SK-N-MC (cell line): Measurements from ENCODE around the gene KRTAP10-8.

ENCODE experiments used
- EZH2 ChIP-seq: fragments of 200-600 bp; sonication (generic); IDR thresholded peaks from one replicate; pipeline ENCODE4 v1.6.1; 2017; ENCODE audit warnings: antibody characterized with exemption
- FOXP2 ChIP-seq: optimal IDR thresholded peaks from 2 replicates; pipeline ENCODE3; 2011; ENCODE audit warnings: mild to moderate bottlenecking, moderate library complexity; ENCODE audit not compliant: insufficient read depth; ENCODE audit errors: extremely low read length, control extremely low read depth
- POLR2AphosphoS5 ChIP-seq: IDR thresholded peaks from 2 replicates; pipeline ENCODE4 v1.6.1; 2012; ENCODE audit warnings: mild to moderate bottlenecking, low read depth, low read length, borderline replicate concordance

DNA sequence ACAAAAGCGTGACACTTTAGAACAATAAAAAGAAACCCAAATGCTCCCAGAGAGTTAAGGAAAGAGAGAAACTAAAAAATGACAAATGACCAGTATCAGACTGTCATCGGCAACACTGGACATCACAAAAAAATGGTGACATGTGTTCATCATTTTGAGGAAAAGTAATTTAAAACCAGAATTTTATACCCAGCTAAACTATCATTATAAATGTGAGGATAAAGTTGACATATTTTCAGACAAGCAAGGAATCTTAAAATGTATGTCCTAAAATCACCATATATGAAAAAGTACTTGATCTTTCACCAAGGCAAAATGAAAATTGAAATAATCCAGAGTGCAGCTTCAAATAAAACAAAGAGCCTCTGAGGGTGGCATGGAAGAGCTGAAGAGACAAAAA is 33.0 kb downstream of the KRTAP10-8 start:
- TF ChIP-seq POLR2AphosphoS5: no peak
- no peak for TF ChIP-seq EZH2
- TF ChIP-seq FOXP2: no peak
